GM18867 (cell line): ENCODE data around the gene GTF2H3.

Experiments
- ATAC-seq: cut with Tn5 transposase; IDR thresholded peaks from one replicate; pipeline ENCODE4 v1.9.1; 2021; ENCODE audit warnings: mild to moderate bottlenecking, moderate library complexity; ENCODE audit not compliant: unreplicated experiment

Gene GTF2H3

GRCh38 chr12:123705935-123706334 is 72.3 kb downstream of the GTF2H3 start:
- ATAC-seq = no peak

- ATAC-seq = no peak
Measured at GRCh38 chr12:123707466-123707865, 73.8 kb downstream of the GTF2H3 start.
